ENCODE data around the gene TPPP. TPM values are rescaled to one million over a fixed set of nuclear protein-coding genes. Genes with fewer than 3 reads are reported as not detected.

The TPPP gene
- total RNA-seq, 1 experiment from 2014 or later: 0.12 TPM

DNA sequence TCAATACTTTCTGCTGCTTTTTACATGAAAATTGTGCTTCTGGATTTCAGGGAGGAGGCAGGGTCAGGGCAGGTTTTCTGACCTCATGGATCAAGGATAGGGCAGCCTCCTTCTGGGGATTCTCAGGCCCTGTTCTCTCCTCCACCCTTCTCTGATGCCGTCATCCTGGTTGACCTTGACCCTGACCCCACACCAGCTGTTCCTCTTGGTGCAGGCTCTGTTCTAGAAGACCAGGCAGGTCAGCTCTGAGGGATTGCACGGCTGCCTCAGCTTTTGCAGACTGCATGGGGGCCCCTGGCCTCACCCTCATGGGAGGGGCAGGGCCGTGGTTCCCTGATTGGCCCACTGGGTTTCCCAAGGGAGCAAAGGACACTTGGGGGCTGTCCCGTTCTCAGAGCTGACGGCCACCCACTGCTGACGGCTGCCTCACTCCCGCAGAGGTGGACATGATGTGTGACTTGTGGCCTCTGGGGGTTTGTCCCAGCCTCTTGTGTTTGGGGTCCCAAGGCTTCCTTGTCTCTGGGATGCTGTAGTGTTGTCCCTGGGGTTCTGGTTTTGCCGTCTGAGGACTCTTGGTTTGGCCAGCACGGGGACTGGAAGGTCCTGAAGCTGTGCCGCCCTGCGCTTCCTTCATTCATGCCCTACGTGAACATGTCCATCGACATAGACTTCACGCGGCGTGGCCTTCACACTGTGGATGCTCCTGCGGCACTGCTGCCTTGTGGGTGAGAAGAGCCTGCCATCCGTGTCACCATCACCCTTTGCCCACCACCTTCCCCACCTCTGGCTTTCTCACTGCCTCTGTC, 46.6 kb downstream of the TPPP start:
- no peaks in the 10 kb centered on the region for H3K27me3 Mint-ChIP-seq (ENCODE audit: insufficient read depth, unreplicated experiment)
- H3K4me3 Mint-ChIP-seq (ENCODE audit: unreplicated experiment): no peak overlapping the region
- H3K36me3 Mint-ChIP-seq (ENCODE audit: insufficient read depth, unreplicated experiment): peaks cover 34% of the 10 kb centered on the region
- no peaks in the 10 kb centered on the region for H3K4me1 Mint-ChIP-seq (ENCODE audit: insufficient read depth, unreplicated experiment)
- POLR2A ChIA-PET: interaction anchor here (0.7 kb wide), 1 partner anchor 363 kb away, joined by 3 read pairs; no protein-coding TSS in a partner anchor
- no peaks in the 10 kb centered on the region for H3K9me3 Mint-ChIP-seq (ENCODE audit: unreplicated experiment)
- CTCF ChIA-PET: interaction anchor here (0.6 kb wide), 1 partner anchor 226 kb away, joined by 3 read pairs; no protein-coding TSS in a partner anchor
- intact Hi-C loops (cut with micrococcal nuclease): no loop called here
- TF ChIP-seq, protein P1, sequence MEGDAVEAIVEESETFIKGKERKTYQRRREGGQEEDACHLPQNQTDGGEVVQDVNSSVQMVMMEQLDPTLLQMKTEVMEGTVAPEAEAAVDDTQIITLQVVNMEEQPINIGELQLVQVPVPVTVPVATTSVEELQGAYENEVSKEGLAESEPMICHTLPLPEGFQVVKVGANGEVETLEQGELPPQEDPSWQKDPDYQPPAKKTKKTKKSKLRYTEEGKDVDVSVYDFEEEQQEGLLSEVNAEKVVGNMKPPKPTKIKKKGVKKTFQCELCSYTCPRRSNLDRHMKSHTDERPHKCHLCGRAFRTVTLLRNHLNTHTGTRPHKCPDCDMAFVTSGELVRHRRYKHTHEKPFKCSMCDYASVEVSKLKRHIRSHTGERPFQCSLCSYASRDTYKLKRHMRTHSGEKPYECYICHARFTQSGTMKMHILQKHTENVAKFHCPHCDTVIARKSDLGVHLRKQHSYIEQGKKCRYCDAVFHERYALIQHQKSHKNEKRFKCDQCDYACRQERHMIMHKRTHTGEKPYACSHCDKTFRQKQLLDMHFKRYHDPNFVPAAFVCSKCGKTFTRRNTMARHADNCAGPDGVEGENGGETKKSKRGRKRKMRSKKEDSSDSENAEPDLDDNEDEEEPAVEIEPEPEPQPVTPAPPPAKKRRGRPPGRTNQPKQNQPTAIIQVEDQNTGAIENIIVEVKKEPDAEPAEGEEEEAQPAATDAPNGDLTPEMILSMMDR (IDR thresholded peaks at IDR 0.05; ENCODE audit: unreplicated experiment): no peak
- no TSS peak for BruUV-seq (replicated peaks)
- H3K27ac Mint-ChIP-seq (ENCODE audit: low read depth, unreplicated experiment): no peak overlapping the region
- no peak for DNase-seq (ENCODE audit: unreplicated experiment)

DNA sequence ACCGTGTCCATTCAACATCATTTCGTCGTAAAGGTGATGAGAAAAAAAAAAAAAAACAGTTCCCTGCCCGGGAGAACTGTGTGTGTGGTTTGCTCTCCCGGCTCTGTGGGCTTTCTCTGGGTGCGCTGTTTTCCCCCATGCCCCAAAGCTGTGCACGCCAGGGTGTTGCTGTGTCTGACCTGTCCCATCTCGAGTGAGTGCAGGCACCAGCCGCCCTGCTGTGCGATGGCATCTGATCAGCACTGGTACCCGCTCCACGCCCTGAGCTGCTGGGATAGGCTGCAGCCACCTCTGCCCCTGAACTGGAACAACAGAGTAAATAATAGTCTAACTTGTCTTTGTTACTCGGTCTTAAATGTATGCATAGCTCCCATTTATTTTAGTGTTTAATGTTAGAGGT, 47.7 kb downstream of the TPPP start:
- no peaks in the 10 kb centered on the region for H3K27me3 Mint-ChIP-seq (ENCODE audit: insufficient read depth, unreplicated experiment)
- TF ChIP-seq, protein P1 (IDR thresholded peaks at IDR 0.05; ENCODE audit: unreplicated experiment): no peak
- H3K4me3 Mint-ChIP-seq (ENCODE audit: unreplicated experiment): no peak overlapping the region
- H3K36me3 Mint-ChIP-seq (ENCODE audit: insufficient read depth, unreplicated experiment): peaks cover 42% of the 10 kb centered on the region
- BruUV-seq (replicated peaks): no TSS peak
- no peak overlapping the region for H3K27ac Mint-ChIP-seq (ENCODE audit: low read depth, unreplicated experiment)
- CTCF ChIA-PET: no interaction called here
- POLR2A ChIA-PET: no interaction called here
- intact Hi-C loops (cut with micrococcal nuclease): no loop called here
- H3K4me1 Mint-ChIP-seq (ENCODE audit: insufficient read depth, unreplicated experiment): no peaks in the 10 kb centered on the region
- DNase-seq (ENCODE audit: unreplicated experiment): no peak
- H3K9me3 Mint-ChIP-seq (ENCODE audit: unreplicated experiment): no peaks in the 10 kb centered on the region

DNA sequence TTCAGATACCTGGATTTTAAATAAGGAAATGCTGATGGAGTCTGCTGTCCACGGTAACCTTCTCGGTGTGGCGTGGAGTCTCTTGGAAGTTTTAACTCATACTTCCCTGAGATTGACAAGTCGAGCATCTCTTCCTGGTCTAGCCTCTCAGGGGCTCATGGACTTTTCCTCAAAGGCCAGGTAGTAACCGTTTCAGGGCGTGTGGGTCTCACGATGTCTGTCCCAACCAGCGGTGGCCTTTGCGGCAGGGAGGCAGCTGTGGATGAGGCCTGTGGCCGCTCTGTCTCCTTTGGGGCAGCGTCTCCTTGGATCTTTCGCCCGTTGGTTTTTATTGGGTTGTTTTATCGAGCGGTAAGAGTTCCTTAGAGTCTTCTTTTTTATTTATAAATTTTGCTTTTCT, 48.2 kb downstream of the TPPP start:
- CTCF ChIA-PET: no interaction called here
- Mint-ChIP-seq H3K4me3 (ENCODE audit: unreplicated experiment) (no peak overlapping the region), H3K27ac (ENCODE audit: low read depth, unreplicated experiment) (no peak overlapping the region), H3K9me3 (ENCODE audit: unreplicated experiment) (no peaks in the 10 kb centered on the region), H3K4me1 (ENCODE audit: insufficient read depth, unreplicated experiment) (no peaks in the 10 kb centered on the region), H3K27me3 (ENCODE audit: insufficient read depth, unreplicated experiment) (no peaks in the 10 kb centered on the region), H3K36me3 (ENCODE audit: insufficient read depth, unreplicated experiment) (peaks cover 46% of the 10 kb centered on the region)
- no TSS peak for BruUV-seq (replicated peaks)
- DNase-seq (ENCODE audit: unreplicated experiment): no peak
- intact Hi-C loops (cut with micrococcal nuclease): no loop called here
- POLR2A ChIA-PET: no interaction called here
- TF ChIP-seq, protein P1 (IDR thresholded peaks at IDR 0.05; ENCODE audit: unreplicated experiment): no peak

DNA sequence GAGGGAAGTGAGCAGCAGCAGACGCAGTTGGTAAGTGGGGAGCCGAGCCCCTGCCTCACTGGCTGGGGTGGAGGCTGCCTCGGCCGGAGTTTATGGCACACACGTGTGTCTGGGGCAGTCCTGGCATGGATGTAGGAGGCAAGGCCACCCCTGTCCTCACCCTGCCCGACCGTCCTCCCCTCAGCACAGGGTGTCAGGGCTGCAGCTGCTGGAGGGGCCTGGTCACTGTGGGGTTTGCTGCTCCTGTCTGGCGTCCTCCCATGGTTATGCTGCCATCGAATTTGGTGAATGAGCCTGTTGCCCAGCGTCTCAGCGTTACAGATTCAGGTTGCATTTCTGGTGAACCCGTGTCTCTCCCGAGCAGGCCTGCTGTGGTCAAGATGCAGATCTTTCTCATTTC, 48.6 kb downstream of the TPPP start:
- Mint-ChIP-seq H3K4me1 (ENCODE audit: insufficient read depth, unreplicated experiment) (no peaks in the 10 kb centered on the region), H3K9me3 (ENCODE audit: unreplicated experiment) (no peaks in the 10 kb centered on the region), H3K4me3 (ENCODE audit: unreplicated experiment) (no peak overlapping the region), H3K27ac (ENCODE audit: low read depth, unreplicated experiment) (no peak overlapping the region), H3K36me3 (ENCODE audit: insufficient read depth, unreplicated experiment) (peaks cover 49% of the 10 kb centered on the region), H3K27me3 (ENCODE audit: insufficient read depth, unreplicated experiment) (no peaks in the 10 kb centered on the region)
- intact Hi-C loops (cut with micrococcal nuclease): no loop called here
- DNase-seq (ENCODE audit: unreplicated experiment): no peak
- BruUV-seq (replicated peaks): no TSS peak
- ChIA-PET POLR2A (no interaction called here), CTCF (no interaction called here)
- TF ChIP-seq, protein P1 (IDR thresholded peaks at IDR 0.05; ENCODE audit: unreplicated experiment): no peak
